ENCODE results near the gene DCAKD.

DCAKD gene

GRCh38 chr17:45087504-45087975 is 36.1 kb upstream of the DCAKD start:
- TF ChIP-seq, protein P1, sequence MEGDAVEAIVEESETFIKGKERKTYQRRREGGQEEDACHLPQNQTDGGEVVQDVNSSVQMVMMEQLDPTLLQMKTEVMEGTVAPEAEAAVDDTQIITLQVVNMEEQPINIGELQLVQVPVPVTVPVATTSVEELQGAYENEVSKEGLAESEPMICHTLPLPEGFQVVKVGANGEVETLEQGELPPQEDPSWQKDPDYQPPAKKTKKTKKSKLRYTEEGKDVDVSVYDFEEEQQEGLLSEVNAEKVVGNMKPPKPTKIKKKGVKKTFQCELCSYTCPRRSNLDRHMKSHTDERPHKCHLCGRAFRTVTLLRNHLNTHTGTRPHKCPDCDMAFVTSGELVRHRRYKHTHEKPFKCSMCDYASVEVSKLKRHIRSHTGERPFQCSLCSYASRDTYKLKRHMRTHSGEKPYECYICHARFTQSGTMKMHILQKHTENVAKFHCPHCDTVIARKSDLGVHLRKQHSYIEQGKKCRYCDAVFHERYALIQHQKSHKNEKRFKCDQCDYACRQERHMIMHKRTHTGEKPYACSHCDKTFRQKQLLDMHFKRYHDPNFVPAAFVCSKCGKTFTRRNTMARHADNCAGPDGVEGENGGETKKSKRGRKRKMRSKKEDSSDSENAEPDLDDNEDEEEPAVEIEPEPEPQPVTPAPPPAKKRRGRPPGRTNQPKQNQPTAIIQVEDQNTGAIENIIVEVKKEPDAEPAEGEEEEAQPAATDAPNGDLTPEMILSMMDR (IDR thresholded peaks at IDR 0.05; ENCODE audit: extremely low read depth, insufficient read depth, missing control alignments), result no peak
- DNase-seq (ENCODE audit: low spot score), result no peak
- in situ Hi-C loops (cut with MboI; ENCODE audit: low pct_unique_long_range_greater_than_20kb, low sequenced_read_pairs, unreplicated experiment), result no loop called here

DNA sequence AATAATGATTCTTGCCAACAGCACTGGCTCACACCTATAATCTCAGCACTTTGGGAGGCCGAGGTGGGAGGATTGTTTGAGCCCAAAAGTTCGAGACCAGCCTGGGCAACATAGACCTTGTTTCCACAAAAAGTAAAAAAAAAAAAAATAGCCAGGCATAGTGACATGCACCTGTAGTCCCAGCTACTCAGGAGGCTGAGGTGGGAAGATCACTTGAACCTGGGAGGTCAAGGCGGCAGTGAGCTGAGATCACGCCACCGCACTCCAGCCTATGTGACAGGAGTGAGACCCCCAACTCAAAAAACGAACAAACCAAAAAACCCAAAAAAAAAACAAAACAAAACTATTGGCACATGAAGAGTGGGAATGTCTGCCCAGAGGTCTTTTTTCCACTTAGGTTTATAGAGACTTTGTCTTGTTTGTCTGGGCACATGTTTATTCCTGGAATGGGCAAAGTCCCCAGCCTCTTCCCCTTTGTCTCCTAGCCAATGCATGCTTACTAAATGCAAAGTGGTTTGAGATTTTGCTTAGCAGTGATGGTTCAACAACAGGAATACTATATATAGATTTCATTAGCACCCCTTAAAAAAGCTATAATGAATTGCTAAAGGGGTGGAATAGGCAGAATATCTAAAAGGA is 35.6 kb upstream of the DCAKD start:
- TF ChIP-seq, protein P1 (IDR thresholded peaks at IDR 0.05; ENCODE audit: extremely low read depth, insufficient read depth, missing control alignments), result no peak
- no peak for DNase-seq (ENCODE audit: low spot score)
- in situ Hi-C loops (cut with MboI; ENCODE audit: low pct_unique_long_range_greater_than_20kb, low sequenced_read_pairs, unreplicated experiment), result no loop called here

- DNase-seq (ENCODE audit: low spot score), result no peak
- TF ChIP-seq, protein P1 (IDR thresholded peaks at IDR 0.05; ENCODE audit: extremely low read depth, insufficient read depth, missing control alignments), result no peak
- in situ Hi-C loops (cut with MboI; ENCODE audit: low pct_unique_long_range_greater_than_20kb, low sequenced_read_pairs, unreplicated experiment), result no loop called here
Observed at GRCh38 chr17:45086391-45086790, 35.0 kb upstream of the DCAKD start.

DNA sequence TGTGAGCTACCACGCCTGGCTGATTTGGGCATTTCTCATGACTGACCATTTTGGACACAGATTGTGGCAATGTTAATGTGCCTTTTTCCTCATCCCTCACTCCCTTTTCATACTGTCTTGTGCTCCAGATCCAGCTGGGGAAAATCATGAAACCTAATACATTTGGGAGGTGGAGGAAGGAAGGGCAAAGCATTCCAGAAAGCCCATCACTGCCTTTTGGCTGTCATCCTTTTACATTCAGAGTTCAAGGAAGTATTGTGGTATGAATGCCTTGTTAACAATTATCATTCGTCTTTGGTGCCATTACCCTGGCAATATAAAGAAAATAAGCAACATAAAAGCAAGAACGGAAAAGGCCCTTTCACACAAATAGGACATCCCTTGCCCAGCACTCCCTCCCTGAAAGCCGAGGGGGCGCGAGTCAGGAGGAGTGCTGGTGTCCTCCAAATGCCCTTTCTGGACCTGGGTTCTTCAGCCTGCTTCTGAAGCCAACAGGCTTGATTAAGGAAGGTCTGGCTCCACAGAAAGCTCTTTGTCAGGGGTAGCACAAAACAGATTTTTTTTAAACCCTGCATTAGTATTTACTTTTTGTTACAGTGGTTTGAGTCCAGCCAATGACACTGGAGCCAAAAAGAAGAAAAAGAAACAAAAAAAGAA is 29.7 kb upstream of the DCAKD start:
- in situ Hi-C loops (cut with MboI; ENCODE audit: low pct_unique_long_range_greater_than_20kb, low sequenced_read_pairs, unreplicated experiment), result no loop called here
- TF ChIP-seq, protein P1 (IDR thresholded peaks at IDR 0.05; ENCODE audit: extremely low read depth, insufficient read depth, missing control alignments), result no peak
- DNase-seq (ENCODE audit: low spot score), result no peak

DNA sequence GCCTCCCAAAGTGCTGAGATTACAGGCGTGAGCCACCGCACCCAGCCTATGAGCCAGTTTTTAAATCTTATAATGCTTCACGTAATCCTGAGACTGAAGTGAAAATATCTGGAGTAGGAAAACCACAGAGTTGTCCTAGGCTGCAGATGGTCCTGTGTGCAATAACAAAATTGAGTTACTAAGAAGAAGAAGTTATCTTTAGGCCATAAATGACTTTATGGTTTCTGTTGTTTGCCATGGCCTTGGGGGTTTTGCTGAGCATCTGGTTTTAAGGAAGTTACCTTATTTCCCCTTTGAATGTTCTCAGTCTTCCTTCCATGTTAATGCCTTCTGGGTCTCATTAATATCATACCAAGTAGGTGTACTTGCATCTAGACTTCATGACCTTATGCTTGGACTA is 26.2 kb upstream of the DCAKD start:
- peak; percentile 59 for DNase-seq (ENCODE audit: low spot score)

DNA sequence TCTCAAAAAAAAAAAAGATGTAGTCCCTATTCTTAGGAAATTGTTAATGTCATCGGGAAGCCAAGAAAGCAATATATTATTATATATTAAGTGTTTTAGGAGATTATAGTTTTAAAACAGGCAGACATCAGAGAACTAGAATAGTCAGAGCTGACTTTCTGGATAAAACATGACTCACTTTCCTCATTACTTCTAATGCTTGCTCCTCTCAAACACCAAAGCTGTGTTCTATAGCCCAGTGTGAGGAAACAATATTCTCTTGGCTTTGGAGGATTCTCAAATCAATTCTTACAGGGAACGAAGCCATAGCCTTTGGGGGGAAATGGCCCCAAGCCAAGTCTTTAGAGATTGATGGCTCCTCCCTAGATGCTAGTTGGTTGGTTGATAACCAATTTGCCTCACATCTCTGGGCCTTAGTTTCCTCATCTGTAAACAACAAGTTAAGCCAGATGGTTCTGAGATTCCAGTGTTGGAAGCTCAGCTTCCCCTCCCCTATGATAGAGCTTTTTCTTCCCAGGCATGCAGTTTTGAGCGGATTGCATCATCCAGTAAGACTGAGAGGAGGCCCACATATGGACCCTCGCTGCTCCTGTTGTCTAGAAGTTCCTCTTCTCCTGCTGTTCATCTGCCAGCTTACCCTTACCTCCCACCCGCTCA is 22.1 kb upstream of the DCAKD start:
- in situ Hi-C loops (cut with MboI; ENCODE audit: low pct_unique_long_range_greater_than_20kb, low sequenced_read_pairs, unreplicated experiment), result no loop called here
- TF ChIP-seq, protein P1 (IDR thresholded peaks at IDR 0.05; ENCODE audit: extremely low read depth, insufficient read depth, missing control alignments), result no peak
- DNase-seq (ENCODE audit: low spot score), result no peak

More for the DNA sequence above, 26.2 kb upstream of the DCAKD start:
- in situ Hi-C loops (cut with MboI; ENCODE audit: low pct_unique_long_range_greater_than_20kb, low sequenced_read_pairs, unreplicated experiment), result no loop called here
- TF ChIP-seq, protein P1 (IDR thresholded peaks at IDR 0.05; ENCODE audit: extremely low read depth, insufficient read depth, missing control alignments), result no peak

All from GM13977 (cell line).